GM21367 (cell line): Measurements from ENCODE around the gene CLEC17A.

Source experiments
- ATAC-seq: cut with Tn5 transposase; IDR thresholded peaks from one replicate; pipeline ENCODE4 v1.9.1; 2021; ENCODE audit not compliant: unreplicated experiment

Gene CLEC17A

DNA sequence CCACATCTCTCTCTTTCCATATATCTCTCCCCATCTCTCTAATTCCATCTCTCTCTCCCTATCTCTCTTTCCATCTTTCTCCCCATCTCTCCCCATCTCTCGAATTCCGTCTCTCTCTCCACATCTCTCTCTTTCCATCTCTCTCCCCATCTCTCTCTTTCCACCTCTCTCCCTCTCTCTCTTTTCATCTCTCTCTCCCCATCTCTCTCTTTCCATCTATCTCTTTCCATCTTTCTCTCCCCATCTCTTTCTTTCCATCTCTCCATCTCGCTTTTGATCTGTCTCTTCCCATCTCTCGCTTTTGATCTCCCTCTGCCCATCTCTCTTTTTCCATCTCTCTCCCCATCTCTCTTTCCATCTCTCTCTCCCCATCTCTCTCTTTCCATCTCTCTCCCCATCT lies 66.1 kb downstream of the CLEC17A start:
- ATAC-seq, result no peak

GRCh38 chr19:14650161-14650560 lies 67.3 kb downstream of the CLEC17A start:
- ATAC-seq, result no peak

- ATAC-seq, result no peak
These were observed 72.1 kb downstream of the CLEC17A start for GRCh38 chr19:14654786-14655560.

DNA sequence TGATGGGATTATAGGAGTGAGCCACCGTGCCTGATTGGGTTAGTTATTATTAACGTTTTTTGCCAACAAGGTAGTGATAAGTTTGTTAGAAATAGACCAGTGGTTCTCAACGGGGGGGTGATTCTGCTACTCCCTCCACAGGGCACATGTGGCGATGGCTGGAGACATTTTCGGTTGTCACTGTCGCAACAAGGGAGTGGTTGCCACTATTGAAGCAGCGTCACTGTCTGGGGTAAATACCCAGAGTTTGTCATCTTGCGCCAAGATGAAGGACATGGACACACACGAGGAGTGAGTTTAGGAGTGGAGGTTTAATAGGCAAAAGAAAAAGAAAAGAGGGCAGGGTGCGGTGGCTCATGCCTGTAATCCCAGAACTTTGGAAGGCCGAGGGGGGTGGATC lies 72.8 kb downstream of the CLEC17A start:
- no peak for ATAC-seq

DNA sequence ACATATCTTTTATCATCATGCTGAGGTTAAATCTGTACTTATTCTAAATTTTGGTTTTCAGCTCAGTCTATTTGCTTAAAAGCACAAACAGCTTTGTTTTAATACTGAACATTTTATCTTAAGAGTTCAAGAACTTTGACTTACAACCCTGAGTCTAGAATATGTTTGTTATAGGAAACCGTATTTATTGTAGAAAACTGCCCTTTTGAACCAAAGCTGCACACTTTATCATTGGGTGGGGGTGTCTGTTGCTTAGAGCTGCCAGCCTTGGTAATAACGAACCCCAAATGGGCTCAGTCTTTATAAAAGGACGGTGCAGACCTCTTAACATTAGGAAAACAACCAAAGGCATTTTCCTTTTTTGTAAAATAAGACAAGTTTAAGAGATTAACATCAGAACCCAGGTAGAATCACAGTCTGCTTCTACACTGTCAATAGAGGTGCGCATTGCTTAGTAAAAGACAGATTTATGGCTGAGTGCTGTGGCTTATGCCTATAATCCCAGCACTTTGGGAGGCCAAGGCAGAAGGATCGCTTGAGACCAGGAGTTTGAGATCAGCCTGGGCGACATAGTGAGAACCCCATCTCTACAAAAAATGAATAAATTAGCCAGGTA lies 77.1 kb downstream of the CLEC17A start:
- ATAC-seq, result no peak

DNA sequence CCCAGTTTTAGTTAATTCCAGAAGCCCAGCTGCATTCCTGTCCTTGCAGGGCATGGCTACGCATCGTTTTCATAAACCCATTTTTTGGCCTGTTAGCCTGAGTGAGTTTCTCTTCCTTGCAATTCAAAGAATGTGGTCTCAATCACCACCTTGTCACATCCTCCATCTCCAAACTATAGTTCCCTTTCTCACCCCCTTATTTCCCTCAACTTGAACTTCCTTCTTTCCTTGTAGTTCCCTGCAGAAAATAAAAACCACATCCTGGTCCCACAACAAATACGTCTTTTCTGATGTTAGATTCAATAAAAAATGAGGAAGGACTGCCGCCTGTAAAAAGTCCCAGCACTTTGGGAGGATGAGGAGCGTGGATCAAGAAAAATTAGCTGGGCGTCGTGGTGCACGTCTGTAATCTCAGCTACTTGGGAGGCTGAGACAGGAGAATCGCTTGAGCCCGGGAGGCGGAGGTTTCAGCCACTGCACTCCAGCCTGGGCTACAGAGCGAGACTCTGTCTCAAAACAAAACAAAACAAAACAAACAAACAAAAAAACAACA lies 78.6 kb downstream of the CLEC17A start:
- ATAC-seq, result no peak
